Measurements from ENCODE around the gene SPON1.

The SPON1 gene

GRCh38 chr11:13958641-13959400 is 3.7 kb upstream of the SPON1 start:
- no peak for TF ChIP-seq SIN3A (IDR thresholded peaks at IDR 0.05; ENCODE audit: borderline replicate concordance, insufficient read depth, low read length)
- no peak for TF ChIP-seq REST (IDR thresholded peaks at IDR 0.05; ENCODE audit: insufficient read depth in 1 of 2, low read depth in 2 of 2, low read length in 2 of 2)
- TF ChIP-seq FOXP2 (optimal IDR thresholded peaks at IDR 0.05; ENCODE audit: borderline replicate concordance, extremely low read depth, extremely low read length, insufficient read depth), result no peak
- no peak for TF ChIP-seq TAF1 (IDR thresholded peaks at IDR 0.05; ENCODE audit: borderline replicate concordance, insufficient read depth, low read length)
- no peak for TF ChIP-seq POLR2AphosphoS5 (IDR thresholded peaks at IDR 0.05; ENCODE audit: low read depth, low read length)

GRCh38 chr11:13962198-13962561 is 343 bp upstream of the SPON1 start:
- TF ChIP-seq POLR2AphosphoS5 (IDR thresholded peaks at IDR 0.05; ENCODE audit: low read depth, low read length) (no peak), REST (IDR thresholded peaks at IDR 0.05; ENCODE audit: insufficient read depth in 1 of 2, low read depth in 2 of 2, low read length in 2 of 2) (no peak), SIN3A (IDR thresholded peaks at IDR 0.05; ENCODE audit: borderline replicate concordance, insufficient read depth, low read length) (no peak), TAF1 (IDR thresholded peaks at IDR 0.05; ENCODE audit: borderline replicate concordance, insufficient read depth, low read length) (no peak), FOXP2 (optimal IDR thresholded peaks at IDR 0.05; ENCODE audit: borderline replicate concordance, extremely low read depth, extremely low read length, insufficient read depth) (no peak)

GRCh38 chr11:13963169-13963948 is 836 bp downstream of the SPON1 start:
- TF ChIP-seq REST (IDR thresholded peaks at IDR 0.05; ENCODE audit: insufficient read depth in 1 of 2, low read depth in 2 of 2, low read length in 2 of 2), result no peak
- TF ChIP-seq POLR2AphosphoS5 (IDR thresholded peaks at IDR 0.05; ENCODE audit: low read depth, low read length), result no peak
- TF ChIP-seq FOXP2 (optimal IDR thresholded peaks at IDR 0.05; ENCODE audit: borderline replicate concordance, extremely low read depth, extremely low read length, insufficient read depth), result no peak
- no peak for TF ChIP-seq SIN3A (IDR thresholded peaks at IDR 0.05; ENCODE audit: borderline replicate concordance, insufficient read depth, low read length)
- no peak for TF ChIP-seq TAF1 (IDR thresholded peaks at IDR 0.05; ENCODE audit: borderline replicate concordance, insufficient read depth, low read length)

- TF ChIP-seq FOXP2 (optimal IDR thresholded peaks at IDR 0.05; ENCODE audit: borderline replicate concordance, extremely low read depth, extremely low read length, insufficient read depth), result no peak
- no peak for TF ChIP-seq TAF1 (IDR thresholded peaks at IDR 0.05; ENCODE audit: borderline replicate concordance, insufficient read depth, low read length)
Measured at GRCh38 chr11:13963949-13964770, 1.6 kb downstream of the SPON1 start.

GRCh38 chr11:13964771-13965074 is 2.2 kb downstream of the SPON1 start:
- no peak for TF ChIP-seq REST (IDR thresholded peaks at IDR 0.05; ENCODE audit: insufficient read depth in 1 of 2, low read depth in 2 of 2, low read length in 2 of 2)

All from PFSK-1 (cell line).